ENCODE results near the gene TBATA. TPM values are rescaled to one million over a fixed set of nuclear protein-coding genes. Genes with fewer than 3 reads are reported as not detected.
A peak's percentile ranks its signal among the peaks of the same experiment; 100 is the strongest.

The TBATA gene
- total RNA-seq, 1 experiment from 2014 or later, result not detected

GRCh38 chr10:70807556-70807955, 22.4 kb upstream of the TBATA start:
- H3K9me2 ChIP-seq (replicated peaks; ENCODE audit: low read length), result no peaks in the 10 kb centered on the region
- peak overlapping the region; percentile 45 for H3K27ac ChIP-seq (ENCODE audit: low read length)
- no peak overlapping the region for H3K4me3 ChIP-seq (ENCODE audit: low read length)
- no peak overlapping the region for H3K9ac ChIP-seq (ENCODE audit: low read length)
- H3K27me3 ChIP-seq (ENCODE audit: low read length), result no peaks in the 10 kb centered on the region
- H3K4me2 ChIP-seq (ENCODE audit: low read length), result peak overlapping the region; percentile 55
- H3K9me3 ChIP-seq (ENCODE audit: low read length), result no peaks in the 10 kb centered on the region
- TF ChIP-seq EZH2phosphoT487 (IDR thresholded peaks at IDR 0.05; ENCODE audit: borderline replicate concordance, low read length), result no peak
- TF ChIP-seq, protein P1, sequence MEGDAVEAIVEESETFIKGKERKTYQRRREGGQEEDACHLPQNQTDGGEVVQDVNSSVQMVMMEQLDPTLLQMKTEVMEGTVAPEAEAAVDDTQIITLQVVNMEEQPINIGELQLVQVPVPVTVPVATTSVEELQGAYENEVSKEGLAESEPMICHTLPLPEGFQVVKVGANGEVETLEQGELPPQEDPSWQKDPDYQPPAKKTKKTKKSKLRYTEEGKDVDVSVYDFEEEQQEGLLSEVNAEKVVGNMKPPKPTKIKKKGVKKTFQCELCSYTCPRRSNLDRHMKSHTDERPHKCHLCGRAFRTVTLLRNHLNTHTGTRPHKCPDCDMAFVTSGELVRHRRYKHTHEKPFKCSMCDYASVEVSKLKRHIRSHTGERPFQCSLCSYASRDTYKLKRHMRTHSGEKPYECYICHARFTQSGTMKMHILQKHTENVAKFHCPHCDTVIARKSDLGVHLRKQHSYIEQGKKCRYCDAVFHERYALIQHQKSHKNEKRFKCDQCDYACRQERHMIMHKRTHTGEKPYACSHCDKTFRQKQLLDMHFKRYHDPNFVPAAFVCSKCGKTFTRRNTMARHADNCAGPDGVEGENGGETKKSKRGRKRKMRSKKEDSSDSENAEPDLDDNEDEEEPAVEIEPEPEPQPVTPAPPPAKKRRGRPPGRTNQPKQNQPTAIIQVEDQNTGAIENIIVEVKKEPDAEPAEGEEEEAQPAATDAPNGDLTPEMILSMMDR (conservative IDR thresholded peaks at IDR 0.05; ENCODE audit: low read depth, low read length), result no peak
- no peak for TF ChIP-seq EZH2 (IDR thresholded peaks at IDR 0.05; ENCODE audit: low read length, unreplicated experiment)
- no peaks in the 10 kb centered on the region for H3K79me2 ChIP-seq (ENCODE audit: low read length)
- ChIA-PET POLR2A (ENCODE audit: unreplicated experiment) (no interaction called here), CTCF (no interaction called here)
- H3K4me1 ChIP-seq (ENCODE audit: insufficient read depth, low read length), result peaks cover 65% of the 10 kb centered on the region
- peaks cover 21% of the 10 kb centered on the region for H3F3A ChIP-seq (ENCODE audit: low read length, unreplicated experiment)
- BruUV-seq (replicated peaks), result no TSS peak
- peak; percentile 90 for DNase-seq
- no peak overlapping the region for H2AFZ ChIP-seq (ENCODE audit: low read length)
- intact Hi-C loops (cut with micrococcal nuclease), result no loop called here
- ATAC-seq, result peak; percentile 40
- no peaks in the 10 kb centered on the region for H3K36me3 ChIP-seq (ENCODE audit: low read depth, low read length)
- no peaks in the 10 kb centered on the region for H4K20me1 ChIP-seq (ENCODE audit: low read length)

DNA sequence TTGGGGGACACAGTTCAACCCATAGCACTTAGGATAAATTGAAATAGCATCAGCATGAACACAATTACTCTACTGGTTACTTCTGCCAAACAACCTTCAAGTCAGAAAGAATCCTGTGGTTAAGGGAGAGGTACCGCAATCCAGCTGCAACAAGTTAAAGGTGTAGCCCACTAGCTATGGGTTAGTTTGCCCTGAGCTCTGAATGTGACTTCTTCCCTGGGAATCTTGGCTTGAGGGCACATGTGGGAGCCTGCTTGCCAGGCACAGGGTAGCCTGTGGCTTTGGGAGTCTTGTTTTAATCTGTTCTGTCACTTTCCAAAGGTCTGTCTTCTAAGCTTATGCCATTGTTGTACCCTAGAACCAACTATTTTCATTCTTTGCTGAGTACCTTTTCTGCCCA, 21.7 kb upstream of the TBATA start:
- ChIA-PET CTCF (no interaction called here), POLR2A (ENCODE audit: unreplicated experiment) (interaction anchor here (0.6 kb wide), 1 partner anchor 10 kb away, joined by 4 read pairs; no protein-coding TSS in a partner anchor)
- peaks cover 65% of the 10 kb centered on the region for H3K4me1 ChIP-seq (ENCODE audit: insufficient read depth, low read length)
- no peaks in the 10 kb centered on the region for H3K9me3 ChIP-seq (ENCODE audit: low read length)
- no peaks in the 10 kb centered on the region for H3K36me3 ChIP-seq (ENCODE audit: low read depth, low read length)
- TF ChIP-seq, protein P1 (conservative IDR thresholded peaks at IDR 0.05; ENCODE audit: low read depth, low read length), result no peak
- TF ChIP-seq EZH2phosphoT487 (IDR thresholded peaks at IDR 0.05; ENCODE audit: borderline replicate concordance, low read length) (no peak), EZH2 (IDR thresholded peaks at IDR 0.05; ENCODE audit: low read length, unreplicated experiment) (no peak)
- no peaks in the 10 kb centered on the region for H3K27me3 ChIP-seq (ENCODE audit: low read length)
- H3K79me2 ChIP-seq (ENCODE audit: low read length), result no peaks in the 10 kb centered on the region
- H3K4me3 ChIP-seq (ENCODE audit: low read length), result no peak overlapping the region
- peak overlapping the region; percentile 55 for H3K4me2 ChIP-seq (ENCODE audit: low read length)
- H3K27ac ChIP-seq (ENCODE audit: low read length), result peak overlapping the region; percentile 35
- no peak overlapping the region for H2AFZ ChIP-seq (ENCODE audit: low read length)
- DNase-seq (no peak), ATAC-seq (no peak)
- peaks cover 21% of the 10 kb centered on the region for H3F3A ChIP-seq (ENCODE audit: low read length, unreplicated experiment)
- intact Hi-C loops (cut with micrococcal nuclease), result no loop called here
- no peaks in the 10 kb centered on the region for H4K20me1 ChIP-seq (ENCODE audit: low read length)
- BruUV-seq (replicated peaks), result no TSS peak
- no peak overlapping the region for H3K9ac ChIP-seq (ENCODE audit: low read length)
- H3K9me2 ChIP-seq (replicated peaks; ENCODE audit: low read length), result no peaks in the 10 kb centered on the region

GRCh38 chr10:70805619-70806215, 20.5 kb upstream of the TBATA start:
- ATAC-seq (no peak), DNase-seq (peak; percentile 51)
- Histone ChIP-seq H3K4me2 (ENCODE audit: low read length) (no peak overlapping the region), H3K79me2 (ENCODE audit: low read length) (no peaks in the 10 kb centered on the region), H3K4me1 (ENCODE audit: insufficient read depth, low read length) (peaks cover 65% of the 10 kb centered on the region), H2AFZ (ENCODE audit: low read length) (no peak overlapping the region), H3F3A (ENCODE audit: low read length, unreplicated experiment) (peaks cover 21% of the 10 kb centered on the region), H3K4me3 (ENCODE audit: low read length) (no peak overlapping the region), H4K20me1 (ENCODE audit: low read length) (no peaks in the 10 kb centered on the region), H3K27me3 (ENCODE audit: low read length) (no peaks in the 10 kb centered on the region), H3K9me3 (ENCODE audit: low read length) (no peaks in the 10 kb centered on the region), H3K27ac (ENCODE audit: low read length) (no peak overlapping the region), H3K9me2 (replicated peaks; ENCODE audit: low read length) (no peaks in the 10 kb centered on the region), H3K9ac (ENCODE audit: low read length) (no peak overlapping the region), H3K36me3 (ENCODE audit: low read depth, low read length) (no peaks in the 10 kb centered on the region)
- CTCF ChIA-PET, result no interaction called here
- TF ChIP-seq EZH2 (IDR thresholded peaks at IDR 0.05; ENCODE audit: low read length, unreplicated experiment), result no peak
- TF ChIP-seq, protein P1 (conservative IDR thresholded peaks at IDR 0.05; ENCODE audit: low read depth, low read length), result no peak
- no peak for TF ChIP-seq EZH2phosphoT487 (IDR thresholded peaks at IDR 0.05; ENCODE audit: borderline replicate concordance, low read length)
- BruUV-seq (replicated peaks), result no TSS peak
- intact Hi-C loops (cut with micrococcal nuclease), result no loop called here
- POLR2A ChIA-PET (ENCODE audit: unreplicated experiment), result no interaction called here

Data from PC-3 (cell line).